SK-N-MC (cell line): Measurements from ENCODE around the gene SNRK.
A peak's percentile ranks its signal among the peaks of the same experiment; 100 is the strongest.

Source experiments
- DNase-seq: peaks from one replicate; pipeline ENCODE4 v3.0.0-alpha.2; 2011; ENCODE audit warnings: low read depth, low spot score
- H3K27ac ChIP-seq: fragments of 200-600 bp; sonication (generic); 2 replicates; pipeline ENCODE4 v1.5.1; 2016; ENCODE audit warnings: mixed run types
- H3K36me3 ChIP-seq: fragments of 200-600 bp; sonication (generic); 2 replicates; pipeline ENCODE4 v1.6.1; 2017; ENCODE audit warnings: antibody characterized with exemption, low read length, mixed read lengths; ENCODE audit not compliant: insufficient read depth
- H3K4me3 ChIP-seq: fragments of 200-600 bp; sonication (generic); 2 replicates; pipeline ENCODE4 v1.5.1; 2016
- H3K9ac ChIP-seq: fragments of 200-600 bp; sonication (generic); 2 replicates; pipeline ENCODE4 v1.8.0; 2017; ENCODE audit warnings: mixed run types, mixed read lengths; ENCODE audit not compliant: insufficient read length
- H3K9me3 ChIP-seq: fragments of 200-600 bp; sonication (generic); 2 replicates; pipeline ENCODE4 v1.6.1; 2017; ENCODE audit warnings: low read depth, mild to moderate bottlenecking, antibody characterized with exemption, low read length, moderate library complexity, mixed read lengths
- EZH2 ChIP-seq: fragments of 200-600 bp; sonication (generic); IDR thresholded peaks from one replicate; pipeline ENCODE4 v1.6.1; 2017; ENCODE audit warnings: antibody characterized with exemption
- FOXP2 ChIP-seq: optimal IDR thresholded peaks from 2 replicates; pipeline ENCODE3; 2011; ENCODE audit warnings: mild to moderate bottlenecking, moderate library complexity; ENCODE audit not compliant: insufficient read depth; ENCODE audit errors: extremely low read length, control extremely low read depth
- POLR2AphosphoS5 ChIP-seq: IDR thresholded peaks from 2 replicates; pipeline ENCODE4 v1.6.1; 2012; ENCODE audit warnings: mild to moderate bottlenecking, low read depth, low read length, borderline replicate concordance

SNRK gene, protein sequence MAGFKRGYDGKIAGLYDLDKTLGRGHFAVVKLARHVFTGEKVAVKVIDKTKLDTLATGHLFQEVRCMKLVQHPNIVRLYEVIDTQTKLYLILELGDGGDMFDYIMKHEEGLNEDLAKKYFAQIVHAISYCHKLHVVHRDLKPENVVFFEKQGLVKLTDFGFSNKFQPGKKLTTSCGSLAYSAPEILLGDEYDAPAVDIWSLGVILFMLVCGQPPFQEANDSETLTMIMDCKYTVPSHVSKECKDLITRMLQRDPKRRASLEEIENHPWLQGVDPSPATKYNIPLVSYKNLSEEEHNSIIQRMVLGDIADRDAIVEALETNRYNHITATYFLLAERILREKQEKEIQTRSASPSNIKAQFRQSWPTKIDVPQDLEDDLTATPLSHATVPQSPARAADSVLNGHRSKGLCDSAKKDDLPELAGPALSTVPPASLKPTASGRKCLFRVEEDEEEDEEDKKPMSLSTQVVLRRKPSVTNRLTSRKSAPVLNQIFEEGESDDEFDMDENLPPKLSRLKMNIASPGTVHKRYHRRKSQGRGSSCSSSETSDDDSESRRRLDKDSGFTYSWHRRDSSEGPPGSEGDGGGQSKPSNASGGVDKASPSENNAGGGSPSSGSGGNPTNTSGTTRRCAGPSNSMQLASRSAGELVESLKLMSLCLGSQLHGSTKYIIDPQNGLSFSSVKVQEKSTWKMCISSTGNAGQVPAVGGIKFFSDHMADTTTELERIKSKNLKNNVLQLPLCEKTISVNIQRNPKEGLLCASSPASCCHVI

DNA sequence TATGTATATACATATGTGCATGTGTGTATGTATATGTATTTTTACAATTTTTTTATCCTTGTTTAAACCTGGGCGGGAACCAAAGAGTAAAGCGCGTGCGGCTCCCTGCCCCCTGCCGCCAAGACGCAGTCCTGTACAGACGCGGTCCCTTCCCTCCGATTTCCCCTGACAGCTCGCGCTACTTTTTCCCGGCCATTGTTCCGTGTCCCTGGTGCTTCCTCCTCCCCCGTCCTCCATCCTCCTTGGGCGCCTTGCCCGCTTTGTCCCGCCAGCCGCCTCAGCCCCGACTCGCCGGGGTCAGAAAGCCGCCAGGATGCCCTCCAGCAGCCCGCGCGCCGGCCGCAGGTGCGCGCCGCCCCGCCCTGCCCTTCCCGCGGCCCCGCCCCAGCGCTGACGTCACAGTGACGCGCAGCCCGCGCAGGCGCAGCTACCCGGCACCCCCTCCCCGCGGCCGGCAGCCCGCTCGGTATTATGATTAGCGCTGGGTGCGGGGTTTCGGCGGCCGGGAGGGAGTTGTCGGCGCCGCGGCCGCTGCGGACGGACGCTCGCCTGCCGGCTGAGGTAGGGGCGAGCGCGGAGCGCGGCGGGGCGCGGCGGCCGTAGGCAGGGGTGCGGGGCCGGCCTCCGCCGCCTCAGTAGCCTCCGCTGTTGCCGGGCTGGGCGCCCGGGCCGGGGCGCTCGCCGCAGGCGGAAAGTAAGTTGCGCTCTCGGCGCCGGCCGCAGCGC lies at the start of gene SNRK:
Gene SNRK (plus strand): TSS at position 426 of the 726 bp plus-strand sequence. CDS start 16,664 bp downstream, outside the sequence.
- DNase-seq, result no peak
- no peaks in the 10 kb centered on the region for H3K9me3 ChIP-seq
- no peak within 1 kb of the TSS for H3K27ac ChIP-seq
- H3K4me3 ChIP-seq, result peak within 1 kb of the TSS; percentile 81
- no peaks in the 10 kb centered on the region for H3K36me3 ChIP-seq
- TF ChIP-seq POLR2AphosphoS5 (peak; percentile 65; the same call in 1 of the 2 replicates), EZH2 (no peak)
- peak within 1 kb of the TSS; percentile 66 for H3K9ac ChIP-seq

GRCh38 chr3:43238801-43239200 lies 47.5 kb upstream of the SNRK start:
- DNase-seq, result no peak
- Histone ChIP-seq H3K9ac (no peak overlapping the region), H3K4me3 (no peak overlapping the region), H3K9me3 (no peaks in the 10 kb centered on the region), H3K36me3 (no peaks in the 10 kb centered on the region), H3K27ac (no peak overlapping the region)
- TF ChIP-seq EZH2 (no peak), FOXP2 (no peak), POLR2AphosphoS5 (no peak)

DNA sequence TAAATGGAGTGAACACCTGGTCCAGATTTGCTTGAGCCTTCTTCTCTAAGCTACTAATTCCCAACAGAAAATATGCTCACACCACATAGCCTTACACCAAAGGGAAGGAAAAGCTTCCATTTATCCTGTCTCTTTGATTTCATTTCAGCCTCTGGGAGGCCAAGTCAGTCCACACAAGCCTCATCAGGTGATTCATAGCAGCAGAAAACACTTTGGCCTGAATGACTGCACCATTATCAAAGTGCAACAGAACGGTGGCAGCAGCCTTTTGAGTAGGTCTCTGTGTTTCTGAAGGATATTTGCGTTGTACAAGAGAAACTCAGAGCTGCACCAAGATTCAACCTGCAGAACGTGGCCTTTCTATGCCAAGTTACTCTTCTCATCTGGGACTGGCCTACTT lies 46.6 kb upstream of the SNRK start:
- TF ChIP-seq FOXP2 (no peak), POLR2AphosphoS5 (no peak), EZH2 (no peak)
- no peaks in the 10 kb centered on the region for H3K9me3 ChIP-seq

DNA sequence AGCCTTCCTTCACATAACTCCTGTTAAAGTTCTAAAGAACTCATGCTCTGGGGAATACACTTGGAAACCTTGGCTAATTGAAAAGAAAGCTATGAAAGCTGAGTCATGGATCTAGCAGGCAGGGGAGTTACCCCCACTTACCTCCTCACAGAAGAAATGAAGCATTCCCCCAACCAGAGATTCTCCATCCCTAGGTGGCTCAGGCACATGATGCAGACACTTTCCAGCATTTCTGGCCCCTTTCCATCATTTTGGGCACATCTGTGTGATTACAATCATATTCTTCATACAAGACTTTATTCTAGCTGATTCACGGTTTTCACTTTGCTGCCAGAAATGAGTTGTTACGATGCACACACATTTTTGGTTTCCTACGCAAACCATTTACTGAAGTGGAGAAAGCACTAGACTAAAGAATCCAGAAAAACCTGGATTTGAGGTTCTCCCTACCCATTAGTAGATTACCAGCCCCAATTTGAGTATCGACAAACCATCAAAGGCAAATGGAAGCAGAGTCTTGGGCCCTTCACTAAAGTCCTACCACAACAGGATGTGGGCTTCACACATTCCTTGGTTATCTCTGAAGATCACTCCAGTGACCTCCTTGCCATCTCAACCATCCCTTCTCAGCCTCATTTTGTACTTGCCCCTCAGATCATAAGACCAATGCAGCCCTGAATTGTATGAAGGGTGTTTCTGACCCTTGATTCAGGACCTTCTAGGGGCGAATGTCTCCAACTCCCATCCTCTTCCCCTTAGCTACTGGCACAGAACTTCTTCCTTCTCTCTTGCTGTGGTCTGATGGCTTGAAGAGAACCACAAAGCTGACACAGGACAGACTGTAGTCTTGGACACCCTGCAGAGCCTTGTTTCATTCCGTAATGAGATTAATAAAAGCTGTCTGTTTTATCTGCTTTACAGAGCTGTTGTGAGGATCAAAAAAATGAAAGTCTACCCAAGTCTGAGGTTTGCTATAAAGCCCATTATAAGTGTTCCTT lies 42.5 kb upstream of the SNRK start:
- TF ChIP-seq POLR2AphosphoS5, result no peak
- no peak for TF ChIP-seq FOXP2
- no peak for TF ChIP-seq EZH2
- Histone ChIP-seq H3K9ac (no peak overlapping the region), H3K36me3 (no peaks in the 10 kb centered on the region), H3K9me3 (no peaks in the 10 kb centered on the region), H3K4me3 (no peak overlapping the region), H3K27ac (no peak overlapping the region)
- no peak for DNase-seq

More for the DNA sequence above, 46.6 kb upstream of the SNRK start:
- Histone ChIP-seq H3K9ac (no peak overlapping the region), H3K4me3 (no peak overlapping the region), H3K36me3 (no peaks in the 10 kb centered on the region), H3K27ac (no peak overlapping the region)
- DNase-seq, result no peak

DNA sequence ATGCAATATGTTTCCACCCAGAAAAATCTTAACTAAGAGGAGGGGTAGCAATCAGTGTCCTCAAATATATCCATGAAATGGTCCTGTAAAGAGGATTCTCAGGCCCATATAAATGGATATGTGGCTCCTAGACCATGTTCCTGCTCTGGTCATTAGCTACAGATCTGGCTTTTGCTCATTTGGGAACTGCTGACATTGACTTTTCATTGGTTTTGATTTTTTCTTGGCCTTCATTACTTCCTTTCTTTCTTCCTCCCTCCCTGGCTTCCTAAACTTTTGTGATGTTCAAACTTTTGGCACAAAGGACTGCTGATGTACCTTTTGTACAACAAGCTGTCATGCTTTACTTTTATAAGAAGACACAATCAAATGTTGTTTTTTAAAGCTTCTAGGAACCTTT lies 41.6 kb upstream of the SNRK start:
- no peak for TF ChIP-seq POLR2AphosphoS5
- no peak for DNase-seq
- Histone ChIP-seq H3K4me3 (no peak overlapping the region), H3K9ac (no peak overlapping the region), H3K9me3 (no peaks in the 10 kb centered on the region), H3K27ac (no peak overlapping the region), H3K36me3 (no peaks in the 10 kb centered on the region)

DNA sequence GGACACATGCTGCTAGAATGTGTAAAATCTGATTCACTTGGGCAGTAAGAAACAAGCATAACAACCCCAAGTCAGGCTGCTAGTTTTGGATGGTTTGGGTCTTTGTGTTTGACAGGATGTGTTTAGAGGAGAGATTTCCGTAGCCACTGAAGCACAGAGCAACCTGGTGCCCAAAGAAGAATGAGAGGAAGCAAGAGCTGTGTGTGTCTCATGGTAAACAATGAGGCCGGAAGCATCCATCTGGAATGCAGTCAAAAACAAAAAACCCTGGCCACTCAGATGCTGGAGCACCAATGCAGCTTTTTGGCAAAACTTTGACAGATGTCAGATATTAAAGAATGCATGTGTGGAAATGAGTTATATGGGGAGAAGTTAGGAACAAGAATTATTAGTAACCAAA lies 39.4 kb upstream of the SNRK start:
- H3K9me3 ChIP-seq, result no peaks in the 10 kb centered on the region
- H3K4me3 ChIP-seq, result no peak overlapping the region
- no peak overlapping the region for H3K27ac ChIP-seq
- H3K36me3 ChIP-seq, result no peaks in the 10 kb centered on the region
- H3K9ac ChIP-seq, result no peak overlapping the region
- DNase-seq, result no peak
- TF ChIP-seq FOXP2 (no peak), EZH2 (no peak), POLR2AphosphoS5 (no peak)

- Histone ChIP-seq H3K36me3 (no peaks in the 10 kb centered on the region), H3K4me3 (no peak overlapping the region), H3K27ac (no peak overlapping the region), H3K9me3 (no peaks in the 10 kb centered on the region), H3K9ac (no peak overlapping the region)
- TF ChIP-seq EZH2 (no peak), POLR2AphosphoS5 (no peak), FOXP2 (no peak)
- no peak for DNase-seq
Measured at GRCh38 chr3:43247561-43248184, 38.7 kb upstream of the SNRK start.
